ENCODE measurements around the gene ZNF862.

The ZNF862 gene

GRCh38 chr7:149860821-149861727 lies 22.9 kb downstream of the ZNF862 start:
- H3K27ac Mint-ChIP-seq, result no peak overlapping the region

GRCh38 chr7:149861728-149862045 lies 23.5 kb downstream of the ZNF862 start:
- H3K4me3 Mint-ChIP-seq, result no peak overlapping the region
- H3K27ac Mint-ChIP-seq, result no peak overlapping the region
- peaks cover 46% of the 10 kb centered on the region for H3K36me3 Mint-ChIP-seq
- peaks cover 7% of the 10 kb centered on the region for H3K4me1 Mint-ChIP-seq
- H3K9me3 Mint-ChIP-seq, result no peaks in the 10 kb centered on the region
- no peaks in the 10 kb centered on the region for H3K27me3 Mint-ChIP-seq
- no peak for ATAC-seq

More at GRCh38 chr7:149860821-149861727, 22.9 kb downstream of the ZNF862 start:
- peaks cover 52% of the 10 kb centered on the region for H3K36me3 Mint-ChIP-seq
- ATAC-seq, result no peak
- no peak overlapping the region for H3K4me3 Mint-ChIP-seq
- H3K27me3 Mint-ChIP-seq, result no peaks in the 10 kb centered on the region
- peaks cover 7% of the 10 kb centered on the region for H3K4me1 Mint-ChIP-seq
- no peaks in the 10 kb centered on the region for H3K9me3 Mint-ChIP-seq

GRCh38 chr7:149862156-149862555 lies 24.0 kb downstream of the ZNF862 start:
- Mint-ChIP-seq H3K27me3 (no peaks in the 10 kb centered on the region), H3K4me1 (peaks cover 7% of the 10 kb centered on the region), H3K9me3 (no peaks in the 10 kb centered on the region), H3K36me3 (peaks cover 41% of the 10 kb centered on the region), H3K4me3 (no peak overlapping the region), H3K27ac (no peak overlapping the region)
- ATAC-seq, result no peak

- ATAC-seq, result no peak
- H3K36me3 Mint-ChIP-seq, result peaks cover 39% of the 10 kb centered on the region
- no peak overlapping the region for H3K27ac Mint-ChIP-seq
- peaks cover 9% of the 10 kb centered on the region for H3K4me1 Mint-ChIP-seq
- no peak overlapping the region for H3K4me3 Mint-ChIP-seq
- H3K9me3 Mint-ChIP-seq, result no peaks in the 10 kb centered on the region
- no peaks in the 10 kb centered on the region for H3K27me3 Mint-ChIP-seq
Observed at GRCh38 chr7:149863500-149863899, 25.3 kb downstream of the ZNF862 start.

GRCh38 chr7:149864023-149864422 lies 25.8 kb downstream of the ZNF862 start:
- H3K27me3 Mint-ChIP-seq, result no peaks in the 10 kb centered on the region
- H3K9me3 Mint-ChIP-seq, result no peaks in the 10 kb centered on the region
- no peak for ATAC-seq
- peaks cover 37% of the 10 kb centered on the region for H3K36me3 Mint-ChIP-seq
- H3K4me1 Mint-ChIP-seq, result peaks cover 14% of the 10 kb centered on the region
- no peak overlapping the region for H3K27ac Mint-ChIP-seq
- H3K4me3 Mint-ChIP-seq, result no peak overlapping the region

GRCh38 chr7:149864751-149865150 lies 26.6 kb downstream of the ZNF862 start:
- no peak for ATAC-seq
- Mint-ChIP-seq H3K36me3 (peaks cover 29% of the 10 kb centered on the region), H3K4me3 (no peak overlapping the region), H3K27me3 (no peaks in the 10 kb centered on the region), H3K4me1 (peaks cover 18% of the 10 kb centered on the region), H3K27ac (no peak overlapping the region), H3K9me3 (no peaks in the 10 kb centered on the region)

GRCh38 chr7:149865437-149865836 lies 27.3 kb downstream of the ZNF862 start:
- Mint-ChIP-seq H3K9me3 (no peaks in the 10 kb centered on the region), H3K27me3 (no peaks in the 10 kb centered on the region), H3K4me3 (no peak overlapping the region), H3K36me3 (peaks cover 22% of the 10 kb centered on the region), H3K4me1 (peaks cover 25% of the 10 kb centered on the region), H3K27ac (no peak overlapping the region)
- no peak for ATAC-seq

- ATAC-seq, result no peak
- H3K4me1 Mint-ChIP-seq, result peaks cover 29% of the 10 kb centered on the region
- H3K36me3 Mint-ChIP-seq, result peaks cover 17% of the 10 kb centered on the region
- H3K9me3 Mint-ChIP-seq, result no peaks in the 10 kb centered on the region
- H3K27me3 Mint-ChIP-seq, result no peaks in the 10 kb centered on the region
- H3K4me3 Mint-ChIP-seq, result no peak overlapping the region
- no peak overlapping the region for H3K27ac Mint-ChIP-seq
Observed at GRCh38 chr7:149866139-149866778, 28.1 kb downstream of the ZNF862 start.

GRCh38 chr7:149866779-149867447 lies 28.7 kb downstream of the ZNF862 start:
- Mint-ChIP-seq H3K4me3 (no peak overlapping the region), H3K4me1 (peaks cover 35% of the 10 kb centered on the region)

GRCh38 chr7:149867762-149868622 lies 29.8 kb downstream of the ZNF862 start:
- Mint-ChIP-seq H3K4me1 (peaks cover 43% of the 10 kb centered on the region), H3K4me3 (no peak overlapping the region), H3K36me3 (peaks cover under 1% of the 10 kb centered on the region), H3K27me3 (no peaks in the 10 kb centered on the region), H3K27ac (no peak overlapping the region), H3K9me3 (no peaks in the 10 kb centered on the region)
- no peak for ATAC-seq

More at GRCh38 chr7:149866779-149867447, 28.7 kb downstream of the ZNF862 start:
- Mint-ChIP-seq H3K36me3 (peaks cover 12% of the 10 kb centered on the region), H3K9me3 (no peaks in the 10 kb centered on the region), H3K27me3 (no peaks in the 10 kb centered on the region), H3K27ac (no peak overlapping the region)
- ATAC-seq, result no peak

GRCh38 chr7:149868623-149869290 lies 30.6 kb downstream of the ZNF862 start:
- no peaks in the 10 kb centered on the region for H3K27me3 Mint-ChIP-seq
- H3K36me3 Mint-ChIP-seq, result no peaks in the 10 kb centered on the region
- H3K27ac Mint-ChIP-seq, result no peak overlapping the region
- H3K9me3 Mint-ChIP-seq, result no peaks in the 10 kb centered on the region
- H3K4me3 Mint-ChIP-seq, result no peak overlapping the region
- H3K4me1 Mint-ChIP-seq, result peaks cover 45% of the 10 kb centered on the region
- no peak for ATAC-seq

- Mint-ChIP-seq H3K9me3 (no peaks in the 10 kb centered on the region), H3K27me3 (no peaks in the 10 kb centered on the region), H3K27ac (no peak overlapping the region), H3K4me3 (no peak overlapping the region), H3K4me1 (peaks cover 49% of the 10 kb centered on the region), H3K36me3 (no peaks in the 10 kb centered on the region)
- ATAC-seq, result no peak
Observed at GRCh38 chr7:149869291-149869650, 31.1 kb downstream of the ZNF862 start.

GRCh38 chr7:149869867-149870266 lies 31.7 kb downstream of the ZNF862 start:
- H3K27ac Mint-ChIP-seq, result no peak overlapping the region
- no peaks in the 10 kb centered on the region for H3K36me3 Mint-ChIP-seq
- H3K27me3 Mint-ChIP-seq, result no peaks in the 10 kb centered on the region
- no peak for ATAC-seq
- peaks cover 55% of the 10 kb centered on the region for H3K4me1 Mint-ChIP-seq
- no peak overlapping the region for H3K4me3 Mint-ChIP-seq
- H3K9me3 Mint-ChIP-seq, result no peaks in the 10 kb centered on the region

- Mint-ChIP-seq H3K9me3 (no peaks in the 10 kb centered on the region), H3K36me3 (no peaks in the 10 kb centered on the region), H3K4me1 (peaks cover 59% of the 10 kb centered on the region), H3K4me3 (no peak overlapping the region), H3K27ac (no peak overlapping the region), H3K27me3 (no peaks in the 10 kb centered on the region)
- ATAC-seq, result no peak
Observed at GRCh38 chr7:149870274-149870673, 32.1 kb downstream of the ZNF862 start.

All from stimulated activated memory B cell treated with anti-CD40 and anti-IgM and Interleukin-4, amounts not matched to agents 10 μg/mL and 1 μg/mL and 100 μg/mL, for 72 hours (primary cell).